ENCODE results near the gene ARID4B. TPM values are rescaled to one million over a fixed set of nuclear protein-coding genes. Genes with fewer than 3 reads are reported as not detected.

Gene ARID4B, protein sequence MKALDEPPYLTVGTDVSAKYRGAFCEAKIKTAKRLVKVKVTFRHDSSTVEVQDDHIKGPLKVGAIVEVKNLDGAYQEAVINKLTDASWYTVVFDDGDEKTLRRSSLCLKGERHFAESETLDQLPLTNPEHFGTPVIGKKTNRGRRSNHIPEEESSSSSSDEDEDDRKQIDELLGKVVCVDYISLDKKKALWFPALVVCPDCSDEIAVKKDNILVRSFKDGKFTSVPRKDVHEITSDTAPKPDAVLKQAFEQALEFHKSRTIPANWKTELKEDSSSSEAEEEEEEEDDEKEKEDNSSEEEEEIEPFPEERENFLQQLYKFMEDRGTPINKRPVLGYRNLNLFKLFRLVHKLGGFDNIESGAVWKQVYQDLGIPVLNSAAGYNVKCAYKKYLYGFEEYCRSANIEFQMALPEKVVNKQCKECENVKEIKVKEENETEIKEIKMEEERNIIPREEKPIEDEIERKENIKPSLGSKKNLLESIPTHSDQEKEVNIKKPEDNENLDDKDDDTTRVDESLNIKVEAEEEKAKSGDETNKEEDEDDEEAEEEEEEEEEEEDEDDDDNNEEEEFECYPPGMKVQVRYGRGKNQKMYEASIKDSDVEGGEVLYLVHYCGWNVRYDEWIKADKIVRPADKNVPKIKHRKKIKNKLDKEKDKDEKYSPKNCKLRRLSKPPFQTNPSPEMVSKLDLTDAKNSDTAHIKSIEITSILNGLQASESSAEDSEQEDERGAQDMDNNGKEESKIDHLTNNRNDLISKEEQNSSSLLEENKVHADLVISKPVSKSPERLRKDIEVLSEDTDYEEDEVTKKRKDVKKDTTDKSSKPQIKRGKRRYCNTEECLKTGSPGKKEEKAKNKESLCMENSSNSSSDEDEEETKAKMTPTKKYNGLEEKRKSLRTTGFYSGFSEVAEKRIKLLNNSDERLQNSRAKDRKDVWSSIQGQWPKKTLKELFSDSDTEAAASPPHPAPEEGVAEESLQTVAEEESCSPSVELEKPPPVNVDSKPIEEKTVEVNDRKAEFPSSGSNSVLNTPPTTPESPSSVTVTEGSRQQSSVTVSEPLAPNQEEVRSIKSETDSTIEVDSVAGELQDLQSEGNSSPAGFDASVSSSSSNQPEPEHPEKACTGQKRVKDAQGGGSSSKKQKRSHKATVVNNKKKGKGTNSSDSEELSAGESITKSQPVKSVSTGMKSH (N-terminal part only)
- polyA plus RNA-seq (2013) = 24.9 and 25.2 TPM in 2 replicates

DNA sequence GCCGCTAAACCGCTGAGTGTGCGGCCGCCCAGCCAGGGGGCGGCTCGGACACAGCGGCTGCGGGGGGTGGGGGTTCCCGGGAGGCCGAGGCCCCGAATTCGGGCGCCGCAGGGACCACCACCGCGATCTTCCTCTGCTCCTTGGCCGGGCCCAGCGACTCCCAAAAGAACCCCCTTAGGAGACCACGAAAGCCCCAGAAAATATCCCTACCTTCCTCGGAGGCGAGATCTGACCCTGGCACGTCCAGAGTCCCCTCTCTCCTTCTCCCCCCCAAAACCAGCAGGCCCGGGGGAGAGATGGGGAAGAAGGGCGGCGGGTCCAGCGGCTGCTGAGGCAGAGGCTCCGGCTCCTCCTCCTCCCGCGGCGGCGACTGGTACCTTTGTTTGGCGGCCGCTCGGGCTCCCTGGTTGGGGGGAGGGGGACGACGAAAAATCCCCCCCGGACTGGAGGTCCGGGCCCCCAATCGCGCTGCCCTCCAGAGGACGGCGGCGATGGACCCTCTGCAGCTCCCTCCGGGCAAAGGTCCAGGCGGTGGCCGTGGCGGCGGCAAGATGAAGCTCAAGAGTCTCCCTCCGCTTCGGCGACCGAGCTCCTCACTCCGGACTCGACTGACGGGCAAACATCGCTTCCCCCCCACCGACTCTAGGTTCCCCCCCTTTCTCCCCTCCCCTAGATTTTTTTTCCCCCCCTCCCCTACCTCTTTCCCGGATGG is at the start of gene ARID4B:
Gene ARID4B, minus strand, starts transcription at position 621 of the 712 bp plus-strand sequence. CDS start 1,260 bp downstream, outside the sequence.
- WGBS (ENCODE audit: extremely low coverage, insufficient coverage, insufficient read length) = no CpG with 5 or more reads among the region's 58 CpGs
- H2BK12ac ChIP-seq (ENCODE audit: low read length) = no peak within 1 kb of the TSS
- H2AFZ ChIP-seq (ENCODE audit: insufficient read depth, low read length, poor library complexity) = peak within 1 kb of the TSS; percentile 74

DNA sequence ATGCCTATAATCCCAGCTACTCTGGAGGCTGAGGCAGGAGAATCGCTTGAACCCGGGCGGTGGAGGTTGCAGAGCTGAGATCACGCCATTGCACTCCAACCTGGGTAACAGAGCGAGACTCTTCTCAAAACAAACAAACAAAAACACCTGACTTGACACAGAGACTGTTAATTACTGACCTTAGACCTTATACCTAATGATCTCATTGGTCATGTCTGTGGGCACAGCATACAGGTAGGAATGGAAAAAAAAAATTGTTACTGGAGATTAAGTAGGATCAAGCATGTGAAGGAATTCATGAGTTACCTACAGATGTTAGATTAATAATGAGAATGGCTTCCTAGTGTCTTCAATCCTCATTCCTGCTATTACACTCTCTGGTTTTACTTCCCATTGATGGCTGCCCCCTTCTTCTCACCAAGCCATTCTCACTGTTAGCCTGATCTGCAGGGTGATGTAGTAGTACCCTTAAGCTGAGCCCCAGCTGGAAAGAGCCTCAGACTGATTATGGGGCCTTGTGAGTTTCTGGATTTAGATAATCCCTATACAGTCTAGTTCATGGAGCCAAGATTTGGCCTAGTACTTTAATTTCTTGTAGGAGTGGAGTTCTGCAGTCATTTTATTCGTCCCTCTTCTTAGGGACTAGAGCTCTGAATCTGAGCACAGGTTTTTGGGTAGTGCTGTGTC is 48.1 kb upstream of the ARID4B start:
- Histone ChIP-seq H3K4me1 (ENCODE audit: control insufficient read depth in 1 of 2, insufficient read depth in 2 of 2, low read length in 2 of 2) (no peaks in the 10 kb centered on the region), H3K79me2 (ENCODE audit: control insufficient read depth, insufficient read depth, low read length, poor library complexity) (no peaks in the 10 kb centered on the region), H3K4me2 (ENCODE audit: low read length) (no peak overlapping the region), H2AK5ac (ENCODE audit: low read length) (no peak overlapping the region), H3K79me1 (ENCODE audit: low read length) (no peaks in the 10 kb centered on the region), H3K18ac (ENCODE audit: low read length) (no peak overlapping the region), H3K9me3 (ENCODE audit: insufficient read depth, low read depth, low read length) (no peaks in the 10 kb centered on the region), H2BK12ac (ENCODE audit: low read length) (no peak overlapping the region), H4K8ac (ENCODE audit: low read depth, low read length) (no peak overlapping the region), H3K27me3 (ENCODE audit: insufficient read depth, low read length) (no peaks in the 10 kb centered on the region), H3K23ac (ENCODE audit: low read length) (no peak overlapping the region), H2AFZ (ENCODE audit: insufficient read depth, low read length, poor library complexity) (no peak overlapping the region), H3K4me3 (ENCODE audit: low read depth, low read length) (no peak overlapping the region), H3K9ac (ENCODE audit: low read length) (no peak overlapping the region), H3K36me3 (ENCODE audit: control insufficient read depth in 1 of 2, insufficient read depth in 2 of 2, low read length in 2 of 2) (peaks cover 5 to 8% of the 10 kb centered on the region in 2 experiments), H4K12ac (ENCODE audit: low read depth, low read length) (no peak overlapping the region), H3K4ac (ENCODE audit: low read depth, low read length) (no peak overlapping the region), H3K27ac (ENCODE audit: low read depth, low read length) (no peak overlapping the region), H3K14ac (ENCODE audit: low read length) (no peak overlapping the region), H4K91ac (ENCODE audit: low read depth, low read length) (no peak overlapping the region), H2BK5ac (ENCODE audit: low read depth, low read length, poor library complexity) (no peak overlapping the region), H2BK120ac (ENCODE audit: insufficient read depth, low read length, poor library complexity) (no peak overlapping the region)
- WGBS (ENCODE audit: extremely low coverage, insufficient coverage, insufficient read length) = no CpG with 5 or more reads among the region's 6 CpGs
- no peak for DNase-seq

More for the DNA sequence above, at the start of gene ARID4B:
- Histone ChIP-seq H3K23ac (ENCODE audit: low read length) (no peak within 1 kb of the TSS), H3K79me1 (ENCODE audit: low read length) (peaks cover 23% of the 10 kb centered on the region), H3K27ac (ENCODE audit: low read depth, low read length) (peak within 1 kb of the TSS; percentile 95), H4K8ac (ENCODE audit: low read depth, low read length) (peak within 1 kb of the TSS; percentile 93), H3K14ac (ENCODE audit: low read length) (peak within 1 kb of the TSS; percentile 96), H3K4me3 (ENCODE audit: low read depth, low read length) (peak within 1 kb of the TSS; percentile 95), H3K79me2 (ENCODE audit: control insufficient read depth, insufficient read depth, low read length, poor library complexity) (peaks cover 28% of the 10 kb centered on the region), H3K36me3 (ENCODE audit: control insufficient read depth in 1 of 2, insufficient read depth in 2 of 2, low read length in 2 of 2) (peaks cover 0 to 2% of the 10 kb centered on the region in 2 experiments), H3K4ac (ENCODE audit: low read depth, low read length) (peak within 1 kb of the TSS; percentile 98), H3K9me3 (ENCODE audit: insufficient read depth, low read depth, low read length) (no peaks in the 10 kb centered on the region), H4K12ac (ENCODE audit: low read depth, low read length) (peak within 1 kb of the TSS; percentile 71), H3K18ac (ENCODE audit: low read length) (peak within 1 kb of the TSS; percentile 97), H3K27me3 (ENCODE audit: insufficient read depth, low read length) (no peaks in the 10 kb centered on the region), H3K9ac (ENCODE audit: low read length) (peak within 1 kb of the TSS; percentile 91), H2BK5ac (ENCODE audit: low read depth, low read length, poor library complexity) (peak within 1 kb of the TSS; percentile 80), H3K4me1 (ENCODE audit: control insufficient read depth in 1 of 2, insufficient read depth in 2 of 2, low read length in 2 of 2) (no peaks in the 10 kb centered on the region), H4K91ac (ENCODE audit: low read depth, low read length) (peak within 1 kb of the TSS; percentile 76), H3K4me2 (ENCODE audit: low read length) (peak within 1 kb of the TSS; percentile 97), H2BK120ac (ENCODE audit: insufficient read depth, low read length, poor library complexity) (peak within 1 kb of the TSS; percentile 85), H2AK5ac (ENCODE audit: low read length) (peak within 1 kb of the TSS; percentile 71)
- no peak for DNase-seq

DNA sequence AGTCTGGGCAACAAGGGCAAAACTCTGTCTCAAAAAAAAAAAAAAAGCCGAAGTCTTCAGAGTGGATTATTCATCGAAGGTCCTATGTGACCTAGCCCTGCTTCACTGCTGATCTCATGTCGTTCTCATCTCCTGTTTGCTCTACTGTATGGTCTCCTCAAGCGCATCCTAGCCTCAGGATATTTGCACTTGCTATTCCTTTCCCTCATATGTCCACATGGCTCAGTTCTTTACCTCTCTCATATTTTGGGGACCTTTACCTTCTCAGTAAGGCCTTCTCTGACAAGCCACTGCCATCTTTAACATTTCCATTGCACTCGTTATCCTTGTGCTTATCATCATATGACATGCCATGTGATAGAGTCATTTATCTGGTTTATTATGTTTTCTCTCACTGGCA is 41.8 kb upstream of the ARID4B start:
- Histone ChIP-seq H2BK5ac (ENCODE audit: low read depth, low read length, poor library complexity) (no peak overlapping the region), H3K27me3 (ENCODE audit: insufficient read depth, low read length) (no peaks in the 10 kb centered on the region), H3K79me1 (ENCODE audit: low read length) (peaks cover 7% of the 10 kb centered on the region), H4K91ac (ENCODE audit: low read depth, low read length) (no peak overlapping the region), H3K9ac (ENCODE audit: low read length) (no peak overlapping the region), H3K23ac (ENCODE audit: low read length) (no peak overlapping the region), H2AFZ (ENCODE audit: insufficient read depth, low read length, poor library complexity) (no peak overlapping the region), H3K4me2 (ENCODE audit: low read length) (no peak overlapping the region), H3K14ac (ENCODE audit: low read length) (no peak overlapping the region), H2AK5ac (ENCODE audit: low read length) (no peak overlapping the region), H3K18ac (ENCODE audit: low read length) (no peak overlapping the region), H3K9me3 (ENCODE audit: insufficient read depth, low read depth, low read length) (peaks cover 2% of the 10 kb centered on the region), H3K4me3 (ENCODE audit: low read depth, low read length) (no peak overlapping the region), H3K79me2 (ENCODE audit: control insufficient read depth, insufficient read depth, low read length, poor library complexity) (peaks cover 2% of the 10 kb centered on the region), H3K4ac (ENCODE audit: low read depth, low read length) (no peak overlapping the region), H3K27ac (ENCODE audit: low read depth, low read length) (no peak overlapping the region), H4K8ac (ENCODE audit: low read depth, low read length) (no peak overlapping the region), H4K12ac (ENCODE audit: low read depth, low read length) (no peak overlapping the region), H3K36me3 (ENCODE audit: control insufficient read depth in 1 of 2, insufficient read depth in 2 of 2, low read length in 2 of 2) (peaks cover 0 to 2% of the 10 kb centered on the region in 2 experiments), H2BK120ac (ENCODE audit: insufficient read depth, low read length, poor library complexity) (no peak overlapping the region), H3K4me1 (ENCODE audit: control insufficient read depth in 1 of 2, insufficient read depth in 2 of 2, low read length in 2 of 2) (peaks cover 0 to 4% of the 10 kb centered on the region in 2 experiments), H2BK12ac (ENCODE audit: low read length) (no peak overlapping the region)
- no CpG with 5 or more reads among the region's 5 CpGs for WGBS (ENCODE audit: extremely low coverage, insufficient coverage, insufficient read length)
- DNase-seq = no peak

Measured in trophoblast cell (in vitro differentiated cells and primary cell).